ENCODE measurements around the gene FNIP1.

DNA sequence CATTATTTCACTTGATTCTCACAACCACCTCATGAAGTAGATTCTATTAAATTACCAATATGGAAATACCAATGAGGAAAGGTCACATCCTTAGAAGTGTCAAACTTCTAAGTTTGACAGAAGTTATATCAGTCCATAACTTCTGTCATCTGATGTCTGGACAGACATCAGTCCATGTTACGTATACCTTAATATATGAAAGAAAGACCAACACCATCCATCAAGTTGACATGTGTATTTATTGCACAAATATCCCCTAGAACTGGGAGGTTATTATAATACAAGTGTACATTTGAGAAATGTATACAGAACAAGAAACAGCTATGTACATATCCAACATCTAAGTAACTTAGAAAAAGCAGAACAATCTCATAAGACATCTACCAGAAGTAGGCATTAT, 155.3 kb downstream of the FNIP1 start:
- TF ChIP-seq REST (IDR thresholded peaks at IDR 0.05; ENCODE audit: low read depth) (no peak), CEBPB (IDR thresholded peaks at IDR 0.05) (no peak), YY1 (IDR thresholded peaks at IDR 0.05; ENCODE audit: low read depth) (no peak)
- TF ChIP-seq, protein P1, sequence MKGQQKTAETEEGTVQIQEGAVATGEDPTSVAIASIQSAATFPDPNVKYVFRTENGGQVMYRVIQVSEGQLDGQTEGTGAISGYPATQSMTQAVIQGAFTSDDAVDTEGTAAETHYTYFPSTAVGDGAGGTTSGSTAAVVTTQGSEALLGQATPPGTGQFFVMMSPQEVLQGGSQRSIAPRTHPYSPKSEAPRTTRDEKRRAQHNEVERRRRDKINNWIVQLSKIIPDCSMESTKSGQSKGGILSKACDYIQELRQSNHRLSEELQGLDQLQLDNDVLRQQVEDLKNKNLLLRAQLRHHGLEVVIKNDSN (IDR thresholded peaks at IDR 0.05) = no peak
